CD4-positive, alpha-beta T cell treated with Interleukin-15 for 4 hours (primary cell): ENCODE results near the gene SLC25A13.
"Not testable (repeated sequence)": the region's sequence is repeated elsewhere in the genome, so short reads cannot be mapped to it uniquely, and the experiment has no call there.

Source experiments
- DNase-seq: peaks from one replicate; pipeline ENCODE4 v3.0.0-alpha.2; 2020; ENCODE audit warnings: low spot score

Gene SLC25A13

GRCh38 chr7:96297446-96297845 lies 24.5 kb downstream of the SLC25A13 start:
- DNase-seq = not testable (repeated sequence)

- DNase-seq = not testable (repeated sequence)
Measured at GRCh38 chr7:96293911-96294310, 28.0 kb downstream of the SLC25A13 start.

- no peak for DNase-seq
Measured at GRCh38 chr7:96287559-96287958, 34.3 kb downstream of the SLC25A13 start.

GRCh38 chr7:96287132-96287531 lies 34.8 kb downstream of the SLC25A13 start:
- DNase-seq = no peak

GRCh38 chr7:96285579-96285978 lies 36.3 kb downstream of the SLC25A13 start:
- peak; percentile 52 for DNase-seq

GRCh38 chr7:96284835-96285234 lies 37.1 kb downstream of the SLC25A13 start:
- DNase-seq = no peak

- no peak for DNase-seq
Measured at GRCh38 chr7:96284240-96284639, 37.7 kb downstream of the SLC25A13 start.

GRCh38 chr7:96282835-96283234 lies 39.1 kb downstream of the SLC25A13 start:
- no peak for DNase-seq

GRCh38 chr7:96277921-96278320 lies 44.0 kb downstream of the SLC25A13 start:
- DNase-seq = no peak

- DNase-seq = no peak
Measured at GRCh38 chr7:96276019-96276418, 45.9 kb downstream of the SLC25A13 start.

- no peak for DNase-seq
Measured at GRCh38 chr7:96273716-96274115, 48.2 kb downstream of the SLC25A13 start.

- DNase-seq = no peak
Measured at GRCh38 chr7:96269246-96269994, 52.5 kb downstream of the SLC25A13 start.

GRCh38 chr7:96266580-96266979 lies 55.3 kb downstream of the SLC25A13 start:
- no peak for DNase-seq

- no peak for DNase-seq
Measured at GRCh38 chr7:96266015-96266414, 55.9 kb downstream of the SLC25A13 start.

- DNase-seq = no peak
Measured at GRCh38 chr7:96253964-96254363, 67.9 kb downstream of the SLC25A13 start.

- DNase-seq = no peak
Measured at GRCh38 chr7:96253441-96253840, 68.5 kb downstream of the SLC25A13 start.

GRCh38 chr7:96250776-96251361 lies 71.0 kb downstream of the SLC25A13 start:
- no peak for DNase-seq

- DNase-seq = no peak
Measured at GRCh38 chr7:96248405-96248804, 73.5 kb downstream of the SLC25A13 start.

GRCh38 chr7:96246919-96247318 lies 75.0 kb downstream of the SLC25A13 start:
- no peak for DNase-seq

GRCh38 chr7:96244992-96245292 lies 77.0 kb downstream of the SLC25A13 start:
- DNase-seq = no peak

- no peak for DNase-seq
Measured at GRCh38 chr7:96244244-96244991, 77.5 kb downstream of the SLC25A13 start.

GRCh38 chr7:96243241-96243640 lies 78.7 kb downstream of the SLC25A13 start:
- no peak for DNase-seq

GRCh38 chr7:96241855-96242254 lies 80.0 kb downstream of the SLC25A13 start:
- no peak for DNase-seq
